GM23338 (cell line): Measurements from ENCODE around the gene ITGB5. TPM values are rescaled to one million over a fixed set of nuclear protein-coding genes. Genes with fewer than 3 reads are reported as not detected.
"Not testable (repeated sequence)": the region's sequence is repeated elsewhere in the genome, so short reads cannot be mapped to it uniquely, and the experiment has no call there.

ENCODE experiments used
- ATAC-seq: fragments of 200-7000 bp; cut with Tn5 transposase; 3 replicates; pipeline ENCODE4 v1.9.1; 2020
- DNase-seq: peaks from one replicate; pipeline ENCODE4 v3.0.0-alpha.2; 2015; ENCODE audit warnings: low spot score
- H2AFZ ChIP-seq: fragments of 200-600 bp; sonication (generic); 2 replicates; pipeline ENCODE4 v1.8.0; 2016; ENCODE audit warnings: antibody characterized with exemption, mild to moderate bottlenecking, moderate library complexity
- H3F3A ChIP-seq: fragments of 200-600 bp; sonication (generic); replicated peaks from 2 replicates; pipeline ENCODE4 v1.8.0; 2017; ENCODE audit warnings: antibody characterized with exemption, mixed run types, low read depth
- H3K27ac ChIP-seq: fragments of 200-600 bp; sonication (generic); 2 replicates; pipeline ENCODE4 v1.6.1; 2016; ENCODE audit warnings: low read depth
- H3K27me3 ChIP-seq: fragments of 200-600 bp; sonication (generic); 2 replicates; pipeline ENCODE4 v1.8.0; 2016; ENCODE audit warnings: mild to moderate bottlenecking, mixed run types, moderate library complexity; ENCODE audit not compliant: insufficient read depth
- H3K36me3 ChIP-seq: fragments of 200-600 bp; sonication (generic); 2 replicates; pipeline ENCODE4 v1.8.0; 2016; ENCODE audit warnings: mild to moderate bottlenecking; ENCODE audit not compliant: insufficient read depth
- H3K4me1 ChIP-seq: fragments of 200-600 bp; sonication (generic); 2 replicates; pipeline ENCODE4 v1.8.0; 2016; ENCODE audit warnings: mild to moderate bottlenecking, moderate library complexity; ENCODE audit not compliant: insufficient read depth
- H3K4me2 ChIP-seq: fragments of 200-600 bp; sonication (generic); 2 replicates; pipeline ENCODE4 v1.7.1; 2017; ENCODE audit warnings: mixed run types
- H3K4me3 ChIP-seq: fragments of 200-600 bp; sonication (generic); 2 replicates; pipeline ENCODE4 v1.6.1; 2016; ENCODE audit warnings: mixed run types
- H3K79me2 ChIP-seq: fragments of 200-600 bp; sonication (generic); replicated peaks from 2 replicates; pipeline ENCODE4 v1.8.0; 2017; ENCODE audit warnings: mild to moderate bottlenecking; ENCODE audit not compliant: insufficient read depth
- H3K9me2 ChIP-seq: fragments of 200-600 bp; sonication (generic); 2 replicates; pipeline ENCODE4 v1.8.0; 2017; ENCODE audit not compliant: insufficient read depth
- H4K20me1 ChIP-seq: fragments of 200-600 bp; sonication (generic); replicated peaks from 2 replicates; pipeline ENCODE4 v1.8.0; 2017; ENCODE audit warnings: mild to moderate bottlenecking; ENCODE audit not compliant: insufficient read depth
- H3K27ac Mint-ChIP-seq: 2 replicates; pipeline ENCODE4 v1.8.0; 2020; ENCODE audit warnings: inconsistent platforms, mild to moderate bottlenecking, moderate library complexity, mixed read lengths
- H3K27me3 Mint-ChIP-seq: 3 replicates; pipeline ENCODE4 v1.8.0; 2022; ENCODE audit warnings: low read depth, mild to moderate bottlenecking, moderate library complexity, mixed read lengths, inconsistent platforms; ENCODE audit not compliant: insufficient read depth, poor library complexity
- H3K36me3 Mint-ChIP-seq: 3 replicates; pipeline ENCODE4 v1.8.0; 2021; ENCODE audit warnings: low read depth, mild to moderate bottlenecking, inconsistent platforms, moderate library complexity, mixed read lengths
- H3K4me1 Mint-ChIP-seq: 3 replicates; pipeline ENCODE4 v1.8.0; 2020; ENCODE audit warnings: mild to moderate bottlenecking, inconsistent platforms, mixed read lengths
- H3K4me3 Mint-ChIP-seq: 3 replicates; pipeline ENCODE4 v1.8.0; 2021; ENCODE audit warnings: moderate library complexity, mild to moderate bottlenecking, inconsistent platforms, mixed read lengths
- H3K9me3 Mint-ChIP-seq: 3 replicates; pipeline ENCODE4 v1.8.0; 2020; ENCODE audit warnings: moderate library complexity, mild to moderate bottlenecking, inconsistent platforms, mixed read lengths
- EZH2phosphoT487 ChIP-seq: fragments of 200-600 bp; sonication (generic); IDR thresholded peaks from one replicate; pipeline ENCODE4 v1.8.1; 2018; ENCODE audit warnings: antibody characterized with exemption; ENCODE audit not compliant: unreplicated experiment
- ZNF331 ChIP-seq: fragments of 250-450 bp; sonication (Bioruptor Pico); IDR thresholded peaks from 2 replicates; pipeline ENCODE4 v1.5.0; 2020; ENCODE audit warnings: low read depth, mild to moderate bottlenecking, moderate library complexity
- polyA plus RNA-seq: library from polyadenylated mRNA; unstranded; fragments of >200 nt; fragmentation: Nextera tagmentation; extraction: Ambion mirVana; gene quantifications from 2 replicates; pipeline ENCODE4 v1.2.1, GENCODE V29; 2016
- total RNA-seq: library from RNA; depleted of rRNA; stranded (reverse); fragments of >200 nt; shearing (Covaris generic); gene quantifications from 2 replicates; pipeline ENCODE4 v1.2.3, GENCODE V29; 2014
- TF ChIP-seq, protein P1 (sequence below): IDR thresholded peaks from one replicate; pipeline ENCODE4 v1.6.1; 2018; ENCODE audit warnings: antibody characterized with exemption; ENCODE audit not compliant: unreplicated experiment

Gene ITGB5
- total and polyA plus RNA-seq, 2 experiments from 2014 or later = 68.2 to 269 TPM

DNA sequence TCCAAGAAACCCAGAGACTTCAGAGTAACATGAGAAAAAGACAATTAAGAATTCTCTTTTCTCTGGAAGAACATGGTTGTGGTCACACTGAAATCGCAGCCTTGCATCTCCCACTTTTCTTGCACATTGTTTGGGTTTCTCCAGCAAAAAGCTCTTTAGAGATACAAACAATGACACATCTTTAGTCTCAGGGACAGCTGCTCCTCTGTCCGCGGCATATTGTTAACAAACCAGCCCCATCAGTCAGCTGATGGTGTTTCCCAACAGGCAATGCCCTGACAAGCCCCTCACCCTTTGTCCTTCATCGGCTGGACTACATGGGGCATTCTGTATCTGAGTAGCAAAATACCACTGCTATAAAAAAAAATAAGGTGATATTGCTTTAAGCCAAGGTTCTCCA is 103.5 kb downstream of the ITGB5 start:
- H3K9me3 Mint-ChIP-seq = no peaks in the 10 kb centered on the region
- Histone ChIP-seq H3K27ac (peak overlapping the region; percentile 79; the same call in 1 of the 2 replicates), H2AFZ (no peak overlapping the region), H3F3A (0 out of 2 replicates have a peak, but pooled peaks cover 9% of the 10 kb centered on the region), H3K79me2 (peaks cover 40% of the 10 kb centered on the region), H3K4me3 (no peak overlapping the region), H3K36me3 (peaks cover 8% of the 10 kb centered on the region; the same call in 1 of the 2 replicates), H3K4me1 (peaks cover 25% of the 10 kb centered on the region), H3K9me2 (no peaks in the 10 kb centered on the region), H3K27me3 (no peaks in the 10 kb centered on the region), H3K4me2 (no peak overlapping the region), H4K20me1 (peaks cover 6% of the 10 kb centered on the region; the same call in 1 of the 2 replicates)
- TF ChIP-seq EZH2phosphoT487 (no peak), ZNF331 (CRISPR knock-in tag) (no peak)
- H3K27ac Mint-ChIP-seq = no peak overlapping the region
- ATAC-seq = no peak
- peaks cover under 1% of the 10 kb centered on the region for H3K27me3 Mint-ChIP-seq
- DNase-seq = no peak
- H3K36me3 Mint-ChIP-seq = peaks cover 30% of the 10 kb centered on the region
- no peak overlapping the region for H3K4me3 Mint-ChIP-seq
- H3K4me1 Mint-ChIP-seq = peaks cover 36% of the 10 kb centered on the region

DNA sequence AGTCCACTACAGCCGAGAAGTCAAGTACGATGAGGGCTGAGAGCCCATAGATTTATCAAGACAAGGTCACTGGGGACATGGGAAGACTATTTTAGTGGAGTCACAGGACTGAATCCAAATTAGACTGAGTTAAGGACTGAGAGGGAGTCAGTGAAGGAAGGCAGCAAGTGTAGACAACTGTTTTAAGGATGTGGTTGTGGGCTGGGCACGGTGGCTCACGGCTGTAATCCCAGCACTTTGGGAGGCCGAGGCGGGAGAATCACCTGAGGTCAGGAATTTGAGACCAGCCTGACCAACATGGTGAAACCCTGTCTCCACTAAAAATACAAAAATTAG is 104.8 kb downstream of the ITGB5 start:
- H3K36me3 ChIP-seq, H3F3A ChIP-seq: not testable (repeated sequence)

DNA sequence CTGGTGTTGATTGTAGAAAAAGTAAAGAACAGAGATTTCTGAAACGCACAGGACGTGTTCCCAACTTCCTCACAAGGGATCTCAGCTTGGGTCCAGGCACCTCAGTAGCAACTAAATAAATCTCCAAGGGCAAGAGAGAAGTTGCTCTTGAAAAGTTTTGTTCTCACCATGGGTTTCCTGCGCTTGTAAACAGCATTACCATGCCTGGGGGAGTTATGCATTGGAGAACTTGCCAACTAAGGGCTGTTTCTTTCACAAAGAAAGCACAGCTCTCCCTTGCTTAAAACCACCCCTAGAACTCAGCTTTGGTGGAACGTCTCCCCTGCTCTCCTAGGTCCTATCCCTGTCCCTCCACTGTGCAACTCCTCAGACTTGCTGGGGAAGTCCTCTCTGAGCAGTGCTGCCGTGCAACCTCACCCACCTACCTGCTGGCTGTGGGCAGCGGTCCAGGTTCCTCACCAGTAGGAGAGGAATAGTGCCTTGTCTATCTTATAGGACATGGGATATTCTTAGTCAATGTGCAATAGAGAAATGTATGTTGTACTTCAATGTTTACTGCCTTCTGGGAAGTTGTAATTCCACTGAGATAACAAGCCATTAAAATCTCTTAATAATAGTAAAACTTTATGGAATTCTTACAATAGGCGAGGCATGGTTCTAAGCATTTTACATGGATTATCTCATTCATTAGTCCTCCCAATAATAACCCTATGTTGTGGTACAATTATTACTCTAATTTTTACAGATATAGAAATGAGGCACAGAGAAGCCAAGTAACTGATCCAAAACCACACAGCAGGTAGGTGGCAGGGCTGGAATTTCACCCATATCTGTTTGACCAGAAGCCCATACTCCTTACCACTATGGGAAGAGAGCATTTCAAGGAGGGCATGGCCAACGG is 105.4 kb downstream of the ITGB5 start:
- H3K36me3 Mint-ChIP-seq = peaks cover 37% of the 10 kb centered on the region
- H3K9me3 Mint-ChIP-seq = no peaks in the 10 kb centered on the region
- Histone ChIP-seq H3K4me1 (peaks cover 25% of the 10 kb centered on the region), H2AFZ (no peak overlapping the region), H3K4me2 (no peak overlapping the region), H4K20me1 (peaks cover 3% of the 10 kb centered on the region), H3K36me3 (peaks cover 3% of the 10 kb centered on the region; the same call in 1 of the 2 replicates), H3F3A (0 out of 2 replicates have a peak, but pooled peaks cover 9% of the 10 kb centered on the region), H3K79me2 (peaks cover 44% of the 10 kb centered on the region), H3K4me3 (no peak overlapping the region), H3K27ac (peak overlapping the region; percentile 87), H3K27me3 (no peaks in the 10 kb centered on the region), H3K9me2 (no peaks in the 10 kb centered on the region)
- TF ChIP-seq, protein P1, sequence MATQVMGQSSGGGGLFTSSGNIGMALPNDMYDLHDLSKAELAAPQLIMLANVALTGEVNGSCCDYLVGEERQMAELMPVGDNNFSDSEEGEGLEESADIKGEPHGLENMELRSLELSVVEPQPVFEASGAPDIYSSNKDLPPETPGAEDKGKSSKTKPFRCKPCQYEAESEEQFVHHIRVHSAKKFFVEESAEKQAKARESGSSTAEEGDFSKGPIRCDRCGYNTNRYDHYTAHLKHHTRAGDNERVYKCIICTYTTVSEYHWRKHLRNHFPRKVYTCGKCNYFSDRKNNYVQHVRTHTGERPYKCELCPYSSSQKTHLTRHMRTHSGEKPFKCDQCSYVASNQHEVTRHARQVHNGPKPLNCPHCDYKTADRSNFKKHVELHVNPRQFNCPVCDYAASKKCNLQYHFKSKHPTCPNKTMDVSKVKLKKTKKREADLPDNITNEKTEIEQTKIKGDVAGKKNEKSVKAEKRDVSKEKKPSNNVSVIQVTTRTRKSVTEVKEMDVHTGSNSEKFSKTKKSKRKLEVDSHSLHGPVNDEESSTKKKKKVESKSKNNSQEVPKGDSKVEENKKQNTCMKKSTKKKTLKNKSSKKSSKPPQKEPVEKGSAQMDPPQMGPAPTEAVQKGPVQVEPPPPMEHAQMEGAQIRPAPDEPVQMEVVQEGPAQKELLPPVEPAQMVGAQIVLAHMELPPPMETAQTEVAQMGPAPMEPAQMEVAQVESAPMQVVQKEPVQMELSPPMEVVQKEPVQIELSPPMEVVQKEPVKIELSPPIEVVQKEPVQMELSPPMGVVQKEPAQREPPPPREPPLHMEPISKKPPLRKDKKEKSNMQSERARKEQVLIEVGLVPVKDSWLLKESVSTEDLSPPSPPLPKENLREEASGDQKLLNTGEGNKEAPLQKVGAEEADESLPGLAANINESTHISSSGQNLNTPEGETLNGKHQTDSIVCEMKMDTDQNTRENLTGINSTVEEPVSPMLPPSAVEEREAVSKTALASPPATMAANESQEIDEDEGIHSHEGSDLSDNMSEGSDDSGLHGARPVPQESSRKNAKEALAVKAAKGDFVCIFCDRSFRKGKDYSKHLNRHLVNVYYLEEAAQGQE = no peak
- H3K27ac Mint-ChIP-seq = peak overlapping the region; percentile 90; the same call in 1 of the 2 replicates
- no peak for DNase-seq
- no peak for ATAC-seq
- no peak overlapping the region for H3K4me3 Mint-ChIP-seq
- H3K4me1 Mint-ChIP-seq = peaks cover 36% of the 10 kb centered on the region
- peaks cover 3% of the 10 kb centered on the region for H3K27me3 Mint-ChIP-seq

More for the DNA sequence above, 104.8 kb downstream of the ITGB5 start:
- not testable (repeated sequence) for H3K4me3 Mint-ChIP-seq, DNase-seq, H3K9me2 ChIP-seq, H3K27me3 ChIP-seq, H3K27me3 Mint-ChIP-seq, ATAC-seq, H3K4me2 ChIP-seq, H4K20me1 ChIP-seq, H3K27ac Mint-ChIP-seq, H3K4me3 ChIP-seq, H2AFZ ChIP-seq, H3K9me3 Mint-ChIP-seq
- Histone ChIP-seq H3K27ac (peak overlapping the region; percentile 74), H3K4me1 (peaks cover 25% of the 10 kb centered on the region), H3K79me2 (peaks cover 44% of the 10 kb centered on the region)
- Mint-ChIP-seq H3K4me1 (peaks cover 39% of the 10 kb centered on the region), H3K36me3 (peaks cover 37% of the 10 kb centered on the region)
